ENCODE results near the gene RIC8A. TPM values are rescaled to one million over a fixed set of nuclear protein-coding genes. Genes with fewer than 3 reads are reported as not detected.

The RIC8A gene
- polyA plus RNA-seq, 2 of the 4 experiments (the other 2 are of a cell fraction) = 82.0 to 101 TPM

GRCh38 chr11:241634-242033 is 34.1 kb downstream of the RIC8A start:
- Histone ChIP-seq H3K4me2 (no peak overlapping the region), H3K9me3 (no peaks in the 10 kb centered on the region), H3K4me1 (peaks cover 10% of the 10 kb centered on the region; the same call in 2 of the 3 replicates), H3K4me3 (no peak overlapping the region), H3K27ac (no peak overlapping the region)
- ChIA-PET CTCF (interaction anchor here (4.8 kb wide), 1 partner anchor 10 kb away, joined by 40 read pairs; no protein-coding TSS in a partner anchor), POLR2A (no interaction called here)
- ATAC-seq (no peak), FAIRE-seq (no peak), DNase-seq (ENCODE audit: low read depth in 1 of 2, low spot score in 1 of 2) (no peak)
- 93% methylated on average over 5 of the region's 5 CpGs for WGBS (ENCODE audit: missing lambda C conversion rate)
- TF ChIP-seq ESRRA (IDR thresholded peaks at IDR 0.05; ENCODE audit: borderline replicate concordance, low read length) (no peak), JUN (IDR thresholded peaks at IDR 0.05) (no peak), NFE2L2 (conservative IDR thresholded peaks at IDR 0.05; ENCODE audit: low read length) (no peak), CHD2 (IDR thresholded peaks at IDR 0.05; ENCODE audit: low read length, partially characterized antibody) (no peak), ZC3H11A (IDR thresholded peaks at IDR 0.05) (no peak), REST (IDR thresholded peaks at IDR 0.05) (no peak), RAD21 (conservative IDR thresholded peaks at IDR 0.05 in 1 of 2, IDR thresholded peaks at IDR 0.05 in 1 of 2) (no peak), NR3C1 (IDR thresholded peaks at IDR 0.05) (no peak), HOXB13 (CRISPR knock-in tag; IDR thresholded peaks at IDR 0.05; ENCODE audit: low read depth) (no peak), PHF8 (IDR thresholded peaks at IDR 0.05; ENCODE audit: borderline replicate concordance, low read depth) (no peak), EHF (CRISPR knock-in tag; IDR thresholded peaks at IDR 0.05) (no peak), RNF2 (IDR thresholded peaks at IDR 0.05; ENCODE audit: borderline replicate concordance, low read depth) (no peak), MYC (IDR thresholded peaks at IDR 0.05; ENCODE audit: borderline replicate concordance, low read length) (no peak), NPAS2 (CRISPR knock-in tag; IDR thresholded peaks at IDR 0.05; ENCODE audit: borderline replicate concordance) (no peak), PBX3 (IDR thresholded peaks at IDR 0.05) (no peak), HOXB5 (CRISPR knock-in tag; IDR thresholded peaks at IDR 0.05) (no peak)

GRCh38 chr11:244376-244775 is 36.9 kb downstream of the RIC8A start:
- Histone ChIP-seq H3K4me2 (no peak overlapping the region), H3K4me1 (no peaks in the 10 kb centered on the region), H3K4me3 (no peak overlapping the region), H3K9me3 (no peaks in the 10 kb centered on the region), H3K27ac (no peak overlapping the region)
- DNase-seq (ENCODE audit: low read depth in 1 of 2, low spot score in 1 of 2) = no peak
- ATAC-seq = no peak
- no peak for FAIRE-seq
- ChIA-PET POLR2A (no interaction called here), CTCF (no interaction called here)
- WGBS (ENCODE audit: missing lambda C conversion rate) = 94% methylated on average over 2 of the region's 2 CpGs
- TF ChIP-seq USF2 (IDR thresholded peaks at IDR 0.05) (no peak), MAZ (IDR thresholded peaks at IDR 0.05; ENCODE audit: borderline replicate concordance, low read depth, low read length) (no peak), CEBPB (IDR thresholded peaks at IDR 0.05) (no peak), REST (IDR thresholded peaks at IDR 0.05) (no peak), BHLHE40 (IDR thresholded peaks at IDR 0.05; ENCODE audit: low read depth, low read length) (no peak), HOXA7 (CRISPR knock-in tag; IDR thresholded peaks at IDR 0.05) (no peak), ZNF302 (CRISPR knock-in tag; IDR thresholded peaks at IDR 0.05) (no peak), MYC (IDR thresholded peaks at IDR 0.05; ENCODE audit: borderline replicate concordance, low read length) (no peak), TFCP2L1 (CRISPR knock-in tag; IDR thresholded peaks at IDR 0.05) (no peak), ZSCAN20 (CRISPR knock-in tag; IDR thresholded peaks at IDR 0.05) (no peak), CHD2 (IDR thresholded peaks at IDR 0.05; ENCODE audit: low read length, partially characterized antibody) (no peak), MAFK (IDR thresholded peaks at IDR 0.05; ENCODE audit: partially characterized antibody) (no peak), EHF (CRISPR knock-in tag; IDR thresholded peaks at IDR 0.05) (no peak), EP300 (IDR thresholded peaks at IDR 0.05) (no peak)

Data from A549 (cell line).